ENCODE data around the gene LIX1.

GRCh38 chr5:97172227-97172626, 29.8 kb upstream of the LIX1 start:
- TF ChIP-seq CTCF (IDR thresholded peaks at IDR 0.05; ENCODE audit: low read depth, low read length, missing input control) (no peak), MAX (IDR thresholded peaks at IDR 0.05) (no peak), JUND (IDR thresholded peaks at IDR 0.05) (no peak), YY1 (IDR thresholded peaks at IDR 0.05) (no peak), SP1 (IDR thresholded peaks at IDR 0.05) (no peak), RAD21 (IDR thresholded peaks at IDR 0.05) (no peak), TAF1 (conservative IDR thresholded peaks at IDR 0.05) (no peak)
